K562 (cell line): ENCODE results near the gene XPC. TPM values are rescaled to one million over a fixed set of nuclear protein-coding genes. Genes with fewer than 3 reads are reported as not detected.

ENCODE experiments used
- CCNT2 ChIP-seq: IDR thresholded peaks from 2 replicates; pipeline ENCODE4 v1.6.1; 2011; ENCODE audit warnings: borderline replicate concordance, low read depth, mild to moderate bottlenecking, moderate library complexity, mixed read lengths, low read length; ENCODE audit not compliant: insufficient read length; ENCODE audit errors: extremely low read depth
- GABPA ChIP-seq: fragments of 200-800 bp; sonication (Bioruptor generic); conservative IDR thresholded peaks from 2 replicates; pipeline ENCODE4 v1.6.1; 2016; ENCODE audit warnings: low read depth, missing genetic modification characterization, missing compliant biosample characterization
- KLF13 ChIP-seq: fragments of 450-650 bp; IDR thresholded peaks from 2 replicates; pipeline ENCODE4 v1.6.1; 2016; ENCODE audit warnings: missing genetic modification characterization, low read depth, mild to moderate bottlenecking, missing compliant biosample characterization, moderate library complexity, borderline replicate concordance
- NFRKB ChIP-seq: fragments of 450-650 bp; IDR thresholded peaks from 2 replicates; pipeline ENCODE4 v1.6.1; 2016; ENCODE audit warnings: low read depth
- SMC3 ChIP-seq: conservative IDR thresholded peaks from 2 replicates; pipeline ENCODE4 v1.6.1; 2011; ENCODE audit warnings: low read depth, low read length, improper control_type of control experiment; ENCODE audit not compliant: insufficient read depth
- polyA plus RNA-seq, 8 experiments: library from polyadenylated mRNA; depleted of rRNA in 4 of 8; stranded (reverse) in 5 of 8; unstranded in 3 of 8; fragments of >200 nt; fragmentation: Nextera tagmentation in 2 of 8; fragmentation: Illumina TruSeq in 1 of 8; extraction: Ambion mirVana in 2 of 8; extraction: Trizol in 1 of 8; gene quantifications; 2 replicates each; pipeline versions ENCODE4 v1.2.1 to v1.2.3, GENCODE V29; 2011 to 2014; ENCODE audit warnings: inconsistent platforms in 1 of 8, missing spikeins in 1 of 8
- total RNA-seq, 7 experiments: library from RNA; depleted of rRNA in 6 of 7; stranded (reverse); fragments of >200 nt in 6 of 7; fragmentation: Illumina TruSeq in 2 of 7; extraction: Trizol in 2 of 7; gene quantifications; 2 replicates each; pipeline versions ENCODE4 v1.2.1 to v1.2.3, GENCODE V29; 2011 to 2021; ENCODE audit warnings: low replicate concordance in 1 of 7
- TF ChIP-seq, protein P1 (sequence below): fragments of 200-600 bp; sonication (generic); IDR thresholded peaks from one replicate; pipeline ENCODE4 v1.6.1; 2012; ENCODE audit warnings: mild to moderate bottlenecking, low read depth, low read length, inconsistent platforms
- TF ChIP-seq, protein P2 (sequence below): fragments of 450-650 bp; conservative IDR thresholded peaks from 2 replicates; pipeline ENCODE4 v1.6.1; 2016; ENCODE audit warnings: missing genetic modification characterization, low read depth, mild to moderate bottlenecking, control low read depth, missing compliant biosample characterization
- TF ChIP-seq, protein P3 (sequence below), 2 experiments: fragments of 450-650 bp; IDR thresholded peaks; 2 replicates each; pipeline ENCODE4 v1.6.1; 2016
- TF ChIP-seq, protein P4 (sequence below): fragments of 250-450 bp; sonication (Bioruptor Pico); IDR thresholded peaks from 2 replicates; pipeline ENCODE4 v1.5.0; 2020; ENCODE audit warnings: mild to moderate bottlenecking

XPC gene
- total and polyA plus RNA-seq, 9 of the 15 experiments (the other 6 are each of a cell fraction or from before 2014, with no cell fraction given), result 3.8 to 54.7 (median 41.3) TPM

DNA sequence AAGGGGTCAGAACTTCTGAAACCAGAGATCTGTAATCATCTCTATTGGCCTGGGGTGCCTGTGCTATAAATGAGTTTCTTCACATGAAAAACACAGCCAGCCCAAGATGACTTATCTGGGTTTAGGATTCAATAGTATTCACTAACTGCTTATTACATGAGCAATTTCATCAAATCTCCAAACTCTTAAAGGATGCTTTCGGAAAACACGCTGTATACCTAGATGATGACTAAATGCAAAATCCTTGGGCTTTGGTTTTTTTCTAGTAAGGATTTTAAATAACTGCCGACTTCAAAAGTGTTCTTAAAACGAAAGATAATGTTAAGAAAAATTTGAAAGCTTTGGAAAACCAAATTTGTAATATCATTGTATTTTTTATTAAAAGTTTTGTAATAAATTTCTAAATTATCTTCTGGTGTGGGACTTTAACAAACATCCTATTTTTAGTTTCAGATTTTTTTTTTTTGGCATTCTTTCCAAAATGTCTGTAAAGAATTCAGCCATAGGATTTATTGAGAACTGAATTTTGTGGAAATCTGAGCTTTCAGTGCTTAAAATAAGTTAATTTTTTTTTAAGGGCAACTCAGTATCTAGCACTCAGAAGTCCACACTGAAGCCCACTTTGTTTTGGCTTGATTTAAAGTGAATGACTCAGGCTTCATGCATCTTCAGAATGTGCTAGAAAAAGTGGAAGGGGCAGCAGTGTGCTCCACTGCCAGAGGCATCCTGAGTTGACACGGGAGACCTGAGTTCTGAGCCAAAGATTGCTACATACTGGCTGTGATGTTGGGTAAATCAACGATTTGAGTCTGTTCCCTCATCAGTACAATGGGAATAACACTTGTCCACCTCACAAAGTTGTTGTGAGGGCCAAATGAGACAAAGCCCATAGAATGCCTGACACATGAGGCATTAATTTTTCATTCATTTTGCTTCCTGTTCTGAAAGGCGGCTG is 34.9 kb downstream of the XPC start (continued):
- TF ChIP-seq, protein P1, sequence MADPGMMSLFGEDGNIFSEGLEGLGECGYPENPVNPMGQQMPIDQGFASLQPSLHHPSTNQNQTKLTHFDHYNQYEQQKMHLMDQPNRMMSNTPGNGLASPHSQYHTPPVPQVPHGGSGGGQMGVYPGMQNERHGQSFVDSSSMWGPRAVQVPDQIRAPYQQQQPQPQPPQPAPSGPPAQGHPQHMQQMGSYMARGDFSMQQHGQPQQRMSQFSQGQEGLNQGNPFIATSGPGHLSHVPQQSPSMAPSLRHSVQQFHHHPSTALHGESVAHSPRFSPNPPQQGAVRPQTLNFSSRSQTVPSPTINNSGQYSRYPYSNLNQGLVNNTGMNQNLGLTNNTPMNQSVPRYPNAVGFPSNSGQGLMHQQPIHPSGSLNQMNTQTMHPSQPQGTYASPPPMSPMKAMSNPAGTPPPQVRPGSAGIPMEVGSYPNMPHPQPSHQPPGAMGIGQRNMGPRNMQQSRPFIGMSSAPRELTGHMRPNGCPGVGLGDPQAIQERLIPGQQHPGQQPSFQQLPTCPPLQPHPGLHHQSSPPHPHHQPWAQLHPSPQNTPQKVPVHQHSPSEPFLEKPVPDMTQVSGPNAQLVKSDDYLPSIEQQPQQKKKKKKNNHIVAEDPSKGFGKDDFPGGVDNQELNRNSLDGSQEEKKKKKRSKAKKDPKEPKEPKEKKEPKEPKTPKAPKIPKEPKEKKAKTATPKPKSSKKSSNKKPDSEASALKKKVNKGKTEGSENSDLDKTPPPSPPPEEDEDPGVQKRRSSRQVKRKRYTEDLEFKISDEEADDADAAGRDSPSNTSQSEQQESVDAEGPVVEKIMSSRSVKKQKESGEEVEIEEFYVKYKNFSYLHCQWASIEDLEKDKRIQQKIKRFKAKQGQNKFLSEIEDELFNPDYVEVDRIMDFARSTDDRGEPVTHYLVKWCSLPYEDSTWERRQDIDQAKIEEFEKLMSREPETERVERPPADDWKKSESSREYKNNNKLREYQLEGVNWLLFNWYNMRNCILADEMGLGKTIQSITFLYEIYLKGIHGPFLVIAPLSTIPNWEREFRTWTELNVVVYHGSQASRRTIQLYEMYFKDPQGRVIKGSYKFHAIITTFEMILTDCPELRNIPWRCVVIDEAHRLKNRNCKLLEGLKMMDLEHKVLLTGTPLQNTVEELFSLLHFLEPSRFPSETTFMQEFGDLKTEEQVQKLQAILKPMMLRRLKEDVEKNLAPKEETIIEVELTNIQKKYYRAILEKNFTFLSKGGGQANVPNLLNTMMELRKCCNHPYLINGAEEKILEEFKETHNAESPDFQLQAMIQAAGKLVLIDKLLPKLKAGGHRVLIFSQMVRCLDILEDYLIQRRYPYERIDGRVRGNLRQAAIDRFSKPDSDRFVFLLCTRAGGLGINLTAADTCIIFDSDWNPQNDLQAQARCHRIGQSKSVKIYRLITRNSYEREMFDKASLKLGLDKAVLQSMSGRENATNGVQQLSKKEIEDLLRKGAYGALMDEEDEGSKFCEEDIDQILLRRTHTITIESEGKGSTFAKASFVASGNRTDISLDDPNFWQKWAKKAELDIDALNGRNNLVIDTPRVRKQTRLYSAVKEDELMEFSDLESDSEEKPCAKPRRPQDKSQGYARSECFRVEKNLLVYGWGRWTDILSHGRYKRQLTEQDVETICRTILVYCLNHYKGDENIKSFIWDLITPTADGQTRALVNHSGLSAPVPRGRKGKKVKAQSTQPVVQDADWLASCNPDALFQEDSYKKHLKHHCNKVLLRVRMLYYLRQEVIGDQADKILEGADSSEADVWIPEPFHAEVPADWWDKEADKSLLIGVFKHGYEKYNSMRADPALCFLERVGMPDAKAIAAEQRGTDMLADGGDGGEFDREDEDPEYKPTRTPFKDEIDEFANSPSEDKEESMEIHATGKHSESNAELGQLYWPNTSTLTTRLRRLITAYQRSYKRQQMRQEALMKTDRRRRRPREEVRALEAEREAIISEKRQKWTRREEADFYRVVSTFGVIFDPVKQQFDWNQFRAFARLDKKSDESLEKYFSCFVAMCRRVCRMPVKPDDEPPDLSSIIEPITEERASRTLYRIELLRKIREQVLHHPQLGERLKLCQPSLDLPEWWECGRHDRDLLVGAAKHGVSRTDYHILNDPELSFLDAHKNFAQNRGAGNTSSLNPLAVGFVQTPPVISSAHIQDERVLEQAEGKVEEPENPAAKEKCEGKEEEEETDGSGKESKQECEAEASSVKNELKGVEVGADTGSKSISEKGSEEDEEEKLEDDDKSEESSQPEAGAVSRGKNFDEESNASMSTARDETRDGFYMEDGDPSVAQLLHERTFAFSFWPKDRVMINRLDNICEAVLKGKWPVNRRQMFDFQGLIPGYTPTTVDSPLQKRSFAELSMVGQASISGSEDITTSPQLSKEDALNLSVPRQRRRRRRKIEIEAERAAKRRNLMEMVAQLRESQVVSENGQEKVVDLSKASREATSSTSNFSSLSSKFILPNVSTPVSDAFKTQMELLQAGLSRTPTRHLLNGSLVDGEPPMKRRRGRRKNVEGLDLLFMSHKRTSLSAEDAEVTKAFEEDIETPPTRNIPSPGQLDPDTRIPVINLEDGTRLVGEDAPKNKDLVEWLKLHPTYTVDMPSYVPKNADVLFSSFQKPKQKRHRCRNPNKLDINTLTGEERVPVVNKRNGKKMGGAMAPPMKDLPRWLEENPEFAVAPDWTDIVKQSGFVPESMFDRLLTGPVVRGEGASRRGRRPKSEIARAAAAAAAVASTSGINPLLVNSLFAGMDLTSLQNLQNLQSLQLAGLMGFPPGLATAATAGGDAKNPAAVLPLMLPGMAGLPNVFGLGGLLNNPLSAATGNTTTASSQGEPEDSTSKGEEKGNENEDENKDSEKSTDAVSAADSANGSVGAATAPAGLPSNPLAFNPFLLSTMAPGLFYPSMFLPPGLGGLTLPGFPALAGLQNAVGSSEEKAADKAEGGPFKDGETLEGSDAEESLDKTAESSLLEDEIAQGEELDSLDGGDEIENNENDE, result no peak
- TF ChIP-seq CCNT2 (no peak), NFRKB (no peak), SMC3 (no peak), GABPA (tag) (no peak), KLF13 (tag) (no peak)
- TF ChIP-seq, protein P2, sequence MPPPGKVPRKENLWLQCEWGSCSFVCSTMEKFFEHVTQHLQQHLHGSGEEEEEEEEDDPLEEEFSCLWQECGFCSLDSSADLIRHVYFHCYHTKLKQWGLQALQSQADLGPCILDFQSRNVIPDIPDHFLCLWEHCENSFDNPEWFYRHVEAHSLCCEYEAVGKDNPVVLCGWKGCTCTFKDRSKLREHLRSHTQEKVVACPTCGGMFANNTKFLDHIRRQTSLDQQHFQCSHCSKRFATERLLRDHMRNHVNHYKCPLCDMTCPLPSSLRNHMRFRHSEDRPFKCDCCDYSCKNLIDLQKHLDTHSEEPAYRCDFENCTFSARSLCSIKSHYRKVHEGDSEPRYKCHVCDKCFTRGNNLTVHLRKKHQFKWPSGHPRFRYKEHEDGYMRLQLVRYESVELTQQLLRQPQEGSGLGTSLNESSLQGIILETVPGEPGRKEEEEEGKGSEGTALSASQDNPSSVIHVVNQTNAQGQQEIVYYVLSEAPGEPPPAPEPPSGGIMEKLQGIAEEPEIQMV (tag), result no peak
- TF ChIP-seq, protein P3, sequence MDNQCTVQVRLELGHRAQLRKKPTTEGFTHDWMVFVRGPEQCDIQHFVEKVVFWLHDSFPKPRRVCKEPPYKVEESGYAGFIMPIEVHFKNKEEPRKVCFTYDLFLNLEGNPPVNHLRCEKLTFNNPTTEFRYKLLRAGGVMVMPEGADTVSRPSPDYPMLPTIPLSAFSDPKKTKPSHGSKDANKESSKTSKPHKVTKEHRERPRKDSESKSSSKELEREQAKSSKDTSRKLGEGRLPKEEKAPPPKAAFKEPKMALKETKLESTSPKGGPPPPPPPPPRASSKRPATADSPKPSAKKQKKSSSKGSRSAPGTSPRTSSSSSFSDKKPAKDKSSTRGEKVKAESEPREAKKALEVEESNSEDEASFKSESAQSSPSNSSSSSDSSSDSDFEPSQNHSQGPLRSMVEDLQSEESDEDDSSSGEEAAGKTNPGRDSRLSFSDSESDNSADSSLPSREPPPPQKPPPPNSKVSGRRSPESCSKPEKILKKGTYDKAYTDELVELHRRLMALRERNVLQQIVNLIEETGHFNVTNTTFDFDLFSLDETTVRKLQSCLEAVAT (IDR thresholded peaks at IDR 0.05), result no peak
- TF ChIP-seq, protein P4, sequence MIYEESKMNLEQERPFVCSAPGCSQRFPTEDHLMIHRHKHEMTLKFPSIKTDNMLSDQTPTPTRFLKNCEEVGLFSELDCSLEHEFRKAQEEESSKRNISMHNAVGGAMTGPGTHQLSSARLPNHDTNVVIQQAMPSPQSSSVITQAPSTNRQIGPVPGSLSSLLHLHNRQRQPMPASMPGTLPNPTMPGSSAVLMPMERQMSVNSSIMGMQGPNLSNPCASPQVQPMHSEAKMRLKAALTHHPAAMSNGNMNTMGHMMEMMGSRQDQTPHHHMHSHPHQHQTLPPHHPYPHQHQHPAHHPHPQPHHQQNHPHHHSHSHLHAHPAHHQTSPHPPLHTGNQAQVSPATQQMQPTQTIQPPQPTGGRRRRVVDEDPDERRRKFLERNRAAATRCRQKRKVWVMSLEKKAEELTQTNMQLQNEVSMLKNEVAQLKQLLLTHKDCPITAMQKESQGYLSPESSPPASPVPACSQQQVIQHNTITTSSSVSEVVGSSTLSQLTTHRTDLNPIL (CRISPR knock-in tag), result no peak
